ENCODE data around the gene RBM23.

RBM23 gene

DNA sequence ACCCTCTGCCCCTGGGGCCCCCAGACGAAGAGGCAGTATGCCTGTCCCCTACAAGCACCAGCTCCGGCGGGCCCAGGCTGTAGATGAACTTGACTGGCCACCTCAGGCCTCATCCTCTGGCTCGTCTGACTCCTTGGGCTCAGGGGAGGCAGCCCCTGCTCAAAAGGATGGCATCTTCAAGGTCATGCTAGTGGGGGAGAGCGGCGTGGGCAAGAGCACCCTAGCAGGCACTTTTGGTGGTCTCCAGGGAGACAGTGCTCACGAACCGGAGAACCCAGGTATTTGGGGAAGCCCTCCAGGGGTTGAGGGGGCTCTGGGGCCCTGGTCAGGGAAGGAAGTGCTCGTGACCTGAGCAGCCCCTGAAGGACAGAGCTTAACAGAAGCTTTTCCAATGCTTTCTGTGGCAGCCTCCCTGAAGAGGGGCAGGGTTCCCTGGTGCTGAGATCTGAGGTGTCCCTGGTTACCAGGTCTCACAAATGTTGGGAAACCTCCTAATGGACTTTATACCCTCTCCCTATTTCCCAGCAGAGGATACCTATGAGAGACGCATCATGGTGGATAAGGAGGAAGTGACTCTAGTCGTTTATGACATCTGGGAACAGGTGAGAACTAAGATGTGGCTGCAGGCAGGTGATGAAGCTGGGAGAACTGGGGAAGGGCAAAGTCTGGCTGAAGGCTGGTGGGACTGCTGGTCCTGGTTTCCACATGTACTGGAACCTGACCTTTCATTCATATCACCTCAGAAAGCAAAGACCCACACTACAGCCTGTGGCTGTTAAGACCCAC is 34.0 kb downstream of the RBM23 start:
- DNase-seq = no peak

DNA sequence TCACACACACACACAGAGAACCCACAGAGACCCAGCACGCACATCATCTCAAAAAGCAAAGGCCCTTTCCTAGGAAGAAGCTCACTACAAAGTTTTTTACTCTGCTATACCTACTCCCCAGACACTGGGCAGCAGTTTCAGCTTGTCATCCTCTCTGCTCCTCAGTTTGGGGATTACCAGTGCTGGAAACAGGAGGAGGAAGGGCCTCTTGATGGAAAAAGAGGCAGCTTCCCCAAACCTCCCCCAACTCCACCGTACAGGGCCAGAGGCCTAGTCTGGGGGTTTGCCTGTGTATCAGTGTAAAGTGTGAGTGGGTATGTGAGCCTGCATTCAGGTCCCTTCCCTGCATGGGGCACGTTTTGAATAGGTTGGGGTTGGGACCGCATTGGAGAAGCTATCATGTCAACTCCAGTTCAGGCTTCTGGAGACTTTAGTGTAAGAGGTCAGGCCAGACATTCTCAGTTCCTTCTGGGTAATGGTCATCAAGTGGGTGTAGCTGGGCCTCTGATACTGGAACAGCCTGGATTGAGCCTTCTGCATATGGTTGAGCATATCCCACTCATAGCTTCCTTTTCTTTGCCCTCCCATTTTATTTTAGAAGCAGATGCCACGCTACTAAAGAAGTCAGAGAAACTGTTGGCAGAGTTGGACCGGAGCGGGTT is 34.7 kb downstream of the RBM23 start:
- no peak for DNase-seq

DNA sequence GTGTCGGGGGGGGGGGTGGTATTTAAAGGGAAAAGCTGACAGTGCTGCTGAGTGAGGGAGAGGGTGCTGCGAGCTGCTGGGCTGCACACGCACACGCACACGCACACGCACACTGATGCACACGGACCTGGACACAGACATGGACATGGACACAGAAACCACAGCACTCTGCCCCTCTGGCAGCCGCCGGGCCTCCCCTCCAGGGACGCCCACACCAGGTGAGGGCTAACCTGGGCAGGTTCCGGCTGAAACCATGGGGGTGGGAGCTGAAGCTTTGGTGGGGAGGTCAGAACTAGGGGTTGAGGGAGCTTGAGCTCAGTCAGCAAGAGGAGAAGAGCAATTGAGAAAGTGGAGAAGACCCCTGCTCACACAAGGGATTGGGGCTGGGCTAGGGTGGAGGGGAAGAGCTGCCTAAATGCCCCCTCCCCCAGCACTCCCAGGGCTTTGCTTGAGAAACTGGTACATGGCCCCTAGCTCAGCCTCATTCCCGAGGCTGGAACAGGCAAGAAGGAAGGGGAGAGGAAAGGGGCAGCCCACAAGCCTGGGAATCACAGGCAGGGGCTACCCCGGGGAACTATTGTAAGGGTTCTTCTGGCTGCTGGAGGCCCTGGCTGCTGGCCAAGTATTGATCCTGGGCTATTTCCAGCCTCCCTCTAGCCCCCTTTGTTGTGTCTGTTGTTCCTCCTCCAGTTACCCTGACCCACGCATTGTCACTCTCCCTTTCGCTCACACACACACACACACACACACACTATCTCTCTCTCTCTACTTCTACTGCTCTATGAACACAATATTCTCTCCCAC is 35.6 kb downstream of the RBM23 start, which contains the start of gene REM2:
Gene REM2 (plus strand): TSS at position 50 of the 804 bp plus-strand sequence. CDS start 66 bp downstream, at position 116.
- no peak for DNase-seq

DNA sequence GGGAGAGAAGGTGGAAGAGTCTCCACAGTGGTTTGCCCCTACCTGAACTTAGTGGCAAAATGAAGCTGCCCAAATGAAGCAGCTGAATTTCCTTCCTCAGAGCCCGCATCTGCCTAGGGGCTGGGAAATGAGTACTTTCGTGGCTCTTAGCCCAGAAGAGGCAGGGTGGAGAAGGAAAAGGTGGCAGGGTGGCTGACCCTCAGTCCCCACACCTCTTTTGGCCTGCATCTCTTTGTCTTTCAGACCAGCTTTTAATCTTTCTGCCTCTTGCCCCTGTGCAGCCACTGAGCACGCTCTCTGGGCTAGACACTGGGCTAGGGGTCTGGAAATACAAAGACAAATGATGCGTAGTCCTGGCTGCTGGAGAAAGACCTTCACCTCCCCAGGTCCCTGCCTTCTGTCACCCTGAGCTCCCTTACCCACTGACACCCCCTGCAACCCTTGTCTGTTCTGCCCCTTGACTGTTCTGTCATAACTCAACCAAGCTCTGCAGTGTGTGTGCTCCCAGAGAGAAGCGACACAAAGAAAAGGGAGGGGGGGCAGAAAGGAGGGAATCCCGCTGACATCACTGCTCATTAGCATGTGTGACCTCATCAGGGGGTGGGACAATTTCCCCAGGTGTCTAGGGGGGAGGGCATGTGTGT is 36.3 kb downstream of the RBM23 start:
- no peak for DNase-seq

DNA sequence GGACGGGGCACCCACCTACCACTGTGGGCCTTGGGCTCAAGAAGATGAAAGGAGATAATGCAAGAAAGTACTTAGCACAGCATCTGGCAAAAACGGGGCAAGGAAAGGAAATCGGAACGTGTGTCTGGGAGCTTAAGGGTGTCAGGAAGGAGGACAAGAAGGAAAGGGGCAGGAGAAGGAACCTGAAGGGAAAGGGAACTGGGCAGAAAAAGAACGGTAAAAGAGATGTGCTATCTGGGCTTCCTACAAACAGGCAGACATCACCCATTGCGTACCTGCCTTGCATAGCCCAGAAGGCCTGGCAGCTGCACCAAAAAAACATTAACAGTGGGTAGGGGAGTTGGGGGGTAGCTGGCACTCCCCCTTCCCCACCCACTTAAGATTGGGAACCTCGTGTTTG is 36.9 kb downstream of the RBM23 start:
- no peak for DNase-seq

DNA sequence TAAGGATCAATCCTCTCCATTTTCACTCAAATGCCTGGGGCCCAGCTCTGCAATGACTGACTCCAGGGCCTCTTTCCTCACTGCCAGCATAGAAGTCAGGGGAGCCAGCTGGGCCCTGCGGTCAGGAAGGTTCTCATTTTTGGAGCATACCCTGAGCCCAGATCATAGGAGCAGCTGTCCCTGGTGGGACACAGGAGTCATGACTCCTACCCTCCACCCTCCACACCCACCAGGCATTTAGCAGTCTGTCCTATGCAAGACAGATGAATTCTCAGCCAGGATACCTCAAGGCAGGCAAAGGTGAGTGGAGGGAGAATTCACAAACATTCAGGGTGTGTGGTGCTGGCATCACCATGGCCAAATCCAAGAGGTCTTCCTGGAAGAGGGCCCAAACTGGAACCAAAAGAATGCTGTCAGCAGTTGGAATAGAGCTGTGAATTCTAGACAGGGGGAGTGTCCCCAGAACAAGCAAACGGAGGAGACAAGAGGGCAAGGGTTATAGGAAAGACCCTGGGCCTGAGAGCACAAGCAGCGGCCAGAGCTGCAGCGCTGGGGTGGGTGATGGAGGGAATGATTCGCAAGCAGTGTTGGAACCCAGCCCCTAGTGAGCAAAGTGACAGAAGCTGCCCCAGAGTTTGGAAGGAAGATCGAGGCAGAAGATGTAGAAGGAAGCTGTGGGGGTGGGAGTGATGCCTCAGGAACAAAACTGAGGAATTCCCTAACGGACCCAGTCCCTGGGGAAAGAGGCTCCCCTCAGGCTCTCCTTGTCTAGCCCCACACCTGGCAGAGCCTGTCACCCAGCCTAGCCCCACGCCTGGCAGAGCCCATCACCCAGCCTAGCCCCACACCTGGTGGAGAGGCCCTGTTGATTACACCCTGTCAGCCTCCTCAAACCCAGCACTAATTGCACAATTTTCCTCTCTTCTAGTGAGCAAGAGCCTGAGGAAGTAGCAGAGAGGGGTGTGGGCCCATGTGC is 40.4 kb downstream of the RBM23 start:
- DNase-seq = no peak

DNA sequence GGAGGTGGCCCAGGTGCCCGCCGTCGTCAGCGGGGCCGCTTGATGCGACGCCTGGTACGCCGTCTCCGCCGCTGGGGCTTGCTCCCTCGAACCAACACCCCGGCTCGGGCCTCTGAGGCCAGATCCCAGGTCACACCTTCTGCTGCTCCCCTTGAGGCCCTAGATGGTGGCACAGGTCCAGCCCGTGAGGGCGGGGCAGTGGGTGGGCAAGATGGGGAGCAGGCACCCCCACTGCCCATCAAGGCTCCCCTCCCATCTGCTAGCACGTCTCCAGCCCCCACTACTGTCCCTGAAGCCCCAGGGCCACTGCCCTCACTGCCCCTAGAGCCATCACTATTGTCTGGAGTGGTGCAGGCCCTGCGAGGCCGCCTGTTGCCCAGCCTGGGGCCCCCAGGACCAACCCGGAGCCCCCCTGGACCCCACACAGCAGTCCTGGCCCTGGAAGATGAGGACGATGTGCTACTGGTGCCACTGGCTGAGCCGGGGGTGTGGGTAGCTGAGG is 41.9 kb downstream of the RBM23 start:
- no peak for DNase-seq

DNA sequence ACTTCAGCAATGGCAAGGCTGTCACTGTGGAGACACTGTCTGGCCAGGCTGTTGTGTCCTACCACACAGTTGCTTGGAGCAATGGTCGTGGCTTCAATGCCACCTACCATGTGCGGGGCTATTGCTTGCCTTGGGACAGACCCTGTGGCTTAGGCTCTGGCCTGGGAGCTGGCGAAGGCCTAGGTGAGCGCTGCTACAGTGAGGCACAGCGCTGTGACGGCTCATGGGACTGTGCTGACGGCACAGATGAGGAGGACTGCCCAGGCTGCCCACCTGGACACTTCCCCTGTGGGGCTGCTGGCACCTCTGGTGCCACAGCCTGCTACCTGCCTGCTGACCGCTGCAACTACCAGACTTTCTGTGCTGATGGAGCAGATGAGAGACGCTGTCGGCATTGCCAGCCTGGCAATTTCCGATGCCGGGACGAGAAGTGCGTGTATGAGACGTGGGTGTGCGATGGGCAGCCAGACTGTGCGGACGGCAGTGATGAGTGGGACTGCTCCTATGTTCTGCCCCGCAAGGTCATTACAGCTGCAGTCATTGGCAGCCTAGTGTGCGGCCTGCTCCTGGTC is 43.1 kb downstream of the RBM23 start:
- no peak for DNase-seq

DNA sequence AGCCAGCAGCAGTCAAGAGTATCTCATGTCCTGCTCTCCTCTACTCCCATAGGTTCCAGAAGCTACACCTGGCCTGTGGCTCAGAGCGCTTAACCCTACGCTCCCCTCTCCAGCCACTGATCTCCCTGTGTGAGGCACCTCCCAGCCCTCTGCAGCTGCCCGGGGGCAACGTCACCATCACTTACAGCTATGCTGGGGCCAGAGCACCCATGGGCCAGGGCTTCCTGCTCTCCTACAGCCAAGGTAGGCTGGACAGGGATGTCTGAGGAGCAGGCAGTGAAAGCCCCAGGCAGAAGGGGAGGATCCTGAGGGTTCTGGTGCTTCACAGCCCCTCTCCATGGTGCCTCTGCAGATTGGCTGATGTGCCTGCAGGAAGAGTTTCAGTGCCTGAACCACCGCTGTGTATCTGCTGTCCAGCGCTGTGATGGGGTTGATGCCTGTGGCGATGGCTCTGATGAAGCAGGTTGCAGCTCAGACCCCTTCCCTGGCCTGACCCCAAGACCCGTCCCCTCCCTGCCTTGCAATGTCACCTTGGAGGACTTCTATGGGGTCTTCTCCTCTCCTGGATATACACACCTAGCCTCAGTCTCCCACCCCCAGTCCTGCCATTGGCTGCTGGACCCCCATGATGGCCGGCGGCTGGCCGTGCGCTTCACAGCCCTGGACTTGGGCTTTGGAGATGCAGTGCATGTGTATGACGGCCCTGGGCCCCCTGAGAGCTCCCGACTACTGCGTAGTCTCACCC is 43.8 kb downstream of the RBM23 start:
- no peak for DNase-seq

DNA sequence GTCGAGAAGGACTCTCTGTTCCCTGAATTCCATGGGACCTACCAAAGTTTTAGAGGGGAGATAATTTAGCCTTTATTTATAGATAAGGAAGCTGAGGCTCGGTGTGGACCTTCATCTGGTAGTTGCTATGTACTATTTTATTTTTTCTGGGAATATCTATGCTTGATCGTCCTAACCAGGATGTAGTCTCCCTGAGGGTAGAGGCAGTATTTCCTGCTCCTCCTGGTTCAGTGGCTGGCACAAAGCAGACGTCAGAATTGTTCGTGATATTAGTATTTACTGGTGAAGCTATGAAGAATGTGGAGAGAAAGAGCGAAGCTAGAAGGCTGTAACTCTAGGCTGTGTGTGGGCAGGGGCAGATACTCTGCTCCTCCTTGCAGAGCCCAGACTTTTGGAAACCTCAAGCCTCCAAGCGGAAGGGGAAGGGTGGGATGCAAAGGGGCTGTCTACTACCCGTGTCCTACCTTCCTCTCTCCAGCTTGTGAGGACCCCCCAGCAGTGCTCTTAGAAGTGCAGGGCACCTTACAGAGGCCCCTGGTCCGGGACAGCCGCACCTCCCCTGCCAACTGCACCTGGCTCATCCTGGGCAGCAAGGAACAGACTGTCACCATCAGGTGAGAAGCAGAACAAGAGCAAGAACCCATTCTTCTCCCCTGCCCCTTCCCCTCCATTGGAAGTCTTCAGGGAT is 46.0 kb downstream of the RBM23 start:
- DNase-seq = no peak

DNA sequence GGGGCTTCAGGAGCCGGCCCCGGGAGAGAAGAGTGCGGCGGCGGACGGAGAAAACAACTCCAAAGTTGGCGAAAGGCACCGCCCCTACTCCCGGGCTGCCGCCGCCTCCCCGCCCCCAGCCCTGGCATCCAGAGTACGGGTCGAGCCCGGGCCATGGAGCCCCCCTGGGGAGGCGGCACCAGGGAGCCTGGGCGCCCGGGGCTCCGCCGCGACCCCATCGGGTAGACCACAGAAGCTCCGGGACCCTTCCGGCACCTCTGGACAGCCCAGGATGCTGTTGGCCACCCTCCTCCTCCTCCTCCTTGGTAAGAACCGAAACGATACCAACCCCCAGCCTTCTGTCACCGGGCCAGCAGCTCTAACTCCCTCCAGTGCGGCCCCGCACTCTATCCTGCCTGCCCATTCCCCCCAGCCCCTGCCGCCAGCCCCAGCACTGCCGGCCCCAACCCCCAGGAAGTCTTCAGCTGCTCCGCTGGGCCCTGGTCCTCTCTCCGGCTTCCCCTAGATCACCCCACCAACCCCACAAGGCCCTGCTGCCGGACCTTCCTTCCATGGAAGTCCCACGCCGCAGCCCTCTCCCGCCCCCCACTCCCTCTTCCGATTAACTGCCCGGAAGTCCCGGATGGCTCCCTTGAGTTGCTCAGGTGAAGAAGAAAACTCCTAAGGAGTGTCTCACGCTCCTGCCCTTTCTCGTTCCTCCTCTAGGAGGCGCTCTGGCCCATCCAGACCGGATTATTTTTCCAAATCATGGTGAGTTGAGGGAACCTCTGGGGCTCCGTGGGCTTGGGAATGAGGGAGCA is 46.7 kb downstream of the RBM23 start:
- peak; percentile 79 for DNase-seq

DNA sequence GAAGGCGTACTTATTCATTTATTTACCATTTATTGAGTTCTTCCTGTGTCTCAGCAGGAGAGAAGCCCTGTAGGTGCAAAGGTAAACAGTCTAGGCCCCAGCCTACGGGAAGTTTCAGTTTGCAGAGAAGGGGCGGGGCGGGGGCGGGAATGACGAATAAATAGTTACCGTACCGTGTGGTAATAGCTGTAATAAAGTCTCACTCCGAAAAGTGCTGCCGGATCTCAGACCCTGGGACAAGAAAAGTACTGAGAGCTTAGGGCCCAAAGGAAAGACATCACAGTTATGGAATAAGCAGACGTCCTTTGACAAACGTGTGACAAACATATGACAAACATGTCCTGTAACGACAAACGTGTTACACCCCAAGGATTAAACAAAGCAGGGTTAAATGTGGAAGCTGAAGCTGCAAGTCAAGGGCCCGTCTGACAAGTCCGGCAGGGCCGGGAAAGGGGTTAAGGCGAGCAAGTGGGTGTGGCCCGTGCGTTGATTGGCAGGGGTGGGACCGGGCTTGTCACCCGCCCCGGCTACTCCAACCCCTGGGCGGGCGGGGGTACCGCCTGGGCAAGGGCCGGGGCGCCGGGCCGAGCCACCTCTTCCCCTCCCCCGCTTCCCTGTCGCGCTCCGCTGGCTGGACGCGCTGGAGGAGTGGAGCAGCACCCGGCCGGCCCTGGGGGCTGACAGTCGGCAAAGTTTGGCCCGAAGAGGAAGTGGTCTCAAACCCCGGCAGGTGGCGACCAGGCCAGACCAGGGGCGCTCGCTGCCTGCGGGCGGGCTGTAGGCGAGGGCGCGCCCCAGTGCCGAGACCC is 47.5 kb downstream of the RBM23 start, which contains the start of gene LRP10:
Gene LRP10 (plus strand): TSS at position 517 of the 809 bp plus-strand sequence. CDS start 564 bp downstream, outside the sequence.
- DNase-seq = peak; percentile 85

DNA sequence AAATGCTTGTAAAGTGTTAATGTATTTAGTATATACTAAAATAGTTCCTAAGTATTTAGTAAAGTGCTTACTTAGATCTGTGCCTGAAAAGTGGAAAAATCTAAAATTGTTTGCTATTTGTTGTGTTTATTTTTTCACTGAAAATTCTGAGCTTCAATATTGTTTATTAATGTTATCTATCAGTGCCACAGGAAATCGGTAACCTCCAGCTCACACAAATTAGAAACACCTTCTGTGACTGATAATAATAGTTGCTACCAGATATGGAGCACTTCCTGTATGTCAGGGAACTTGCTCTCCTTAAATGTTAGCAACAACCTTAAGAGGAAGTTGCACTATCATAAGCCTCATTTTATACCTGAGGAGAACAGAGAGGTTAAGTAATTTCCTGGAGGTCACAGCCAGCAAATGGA is 48.1 kb downstream of the RBM23 start:
- no peak for DNase-seq

DNA sequence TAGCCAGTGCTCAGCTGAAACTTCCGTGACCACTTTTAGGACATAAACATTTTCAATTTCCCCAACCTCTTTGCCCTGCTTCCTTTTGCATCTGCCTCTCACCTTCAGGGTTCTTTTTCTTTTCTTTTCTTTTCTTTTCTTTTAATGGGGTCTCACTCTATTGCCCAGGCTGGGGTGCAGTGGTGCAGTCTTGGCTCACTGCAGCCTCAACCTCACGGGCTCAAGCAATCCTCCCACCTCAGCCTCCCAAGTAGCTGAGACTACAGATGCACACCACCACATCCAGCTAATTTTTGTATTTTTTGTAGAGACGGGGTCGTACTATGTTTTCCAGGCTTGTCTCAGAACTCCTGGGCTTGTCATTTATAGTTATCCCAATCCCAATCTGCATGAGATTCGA is 52.1 kb downstream of the RBM23 start:
- DNase-seq = no peak

DNA sequence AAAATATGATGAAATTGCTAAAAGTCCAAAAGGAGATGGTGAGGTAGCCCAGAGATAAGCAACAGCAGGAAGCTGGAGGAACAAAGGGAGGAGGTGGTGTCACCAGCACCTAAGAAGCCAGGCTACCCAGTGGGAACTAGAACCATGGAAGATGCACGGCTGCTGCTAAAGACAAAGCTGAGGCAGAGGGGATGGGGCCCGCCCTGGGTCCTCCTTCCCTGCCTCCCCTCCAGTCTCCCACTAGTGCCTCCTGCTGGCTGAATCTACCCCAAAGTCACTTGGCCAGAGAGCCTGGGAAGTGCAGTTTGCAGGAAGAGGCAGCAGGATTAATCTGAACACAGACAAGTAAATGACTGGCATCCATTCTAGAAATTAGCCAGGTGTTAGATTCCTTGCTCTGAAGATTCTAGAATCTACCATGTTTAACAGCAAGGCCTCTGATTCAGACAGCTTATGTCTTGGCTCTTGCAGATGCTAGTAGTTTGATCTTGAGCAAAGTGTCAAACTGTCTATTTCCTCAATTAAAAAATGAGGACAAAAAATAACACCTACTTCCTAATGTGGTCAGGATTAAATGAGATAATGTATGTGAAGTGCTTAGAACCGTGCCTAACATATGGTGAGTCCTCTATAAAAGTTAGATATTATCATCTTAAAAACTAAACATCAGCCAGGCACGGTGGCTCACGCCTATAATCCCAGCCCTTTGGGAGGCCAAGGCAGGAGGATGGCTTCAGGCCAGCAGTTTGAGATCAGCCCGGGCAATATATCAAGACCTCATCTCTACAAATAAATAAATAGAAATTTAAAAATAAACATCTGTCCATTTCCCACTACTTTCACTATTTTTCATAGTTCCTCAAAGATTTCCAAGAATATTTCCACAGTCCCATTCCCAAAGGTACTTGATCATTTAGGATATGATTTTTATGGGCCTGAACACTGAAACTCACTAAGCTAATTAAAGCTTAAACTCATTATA is 53.2 kb downstream of the RBM23 start:
- no peak for DNase-seq

DNA sequence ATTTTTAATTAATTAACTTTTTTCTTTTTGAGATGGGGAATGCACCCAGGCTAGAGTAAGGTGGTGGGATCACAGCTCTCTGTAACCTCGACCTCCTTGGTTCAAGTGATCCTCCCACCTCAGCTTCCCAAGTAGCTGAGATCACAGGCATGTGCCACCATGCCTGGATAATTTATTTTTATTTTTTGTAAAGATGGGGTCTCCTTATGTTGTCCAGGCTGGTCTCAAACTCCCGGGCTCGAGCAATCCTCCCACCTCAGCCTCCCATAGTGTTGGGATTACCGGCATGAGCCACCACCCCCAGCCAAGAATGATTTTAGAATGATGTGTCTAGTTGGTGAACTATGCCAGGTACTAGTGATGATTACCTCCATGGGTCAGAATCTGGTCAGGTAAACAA is 54.0 kb downstream of the RBM23 start:
- DNase-seq = no peak

DNA sequence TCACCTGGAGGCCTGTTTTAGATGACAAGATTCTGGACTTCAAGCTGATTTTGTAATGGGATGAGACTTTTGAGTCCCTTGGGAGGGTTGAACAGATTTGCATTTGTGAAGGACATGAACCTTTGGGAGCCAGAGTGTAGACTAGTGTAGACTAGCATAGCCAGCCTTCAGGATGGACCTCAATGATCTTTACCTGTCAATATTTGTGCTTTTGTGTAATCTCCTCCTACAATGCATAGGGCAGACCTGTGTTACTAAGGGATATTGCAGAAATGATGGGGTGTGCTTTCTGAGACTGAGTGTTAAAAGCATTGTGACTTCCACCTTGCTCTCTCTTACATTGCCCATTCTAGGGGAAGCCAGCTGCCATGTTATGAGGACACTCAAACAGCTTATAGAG is 57.3 kb downstream of the RBM23 start:
- DNase-seq = no peak

All from NCI-H226 (cell line).